K562 (cell line): Measurements from ENCODE around the gene ALKBH8. TPM values are rescaled to one million over a fixed set of nuclear protein-coding genes. Genes with fewer than 3 reads are reported as not detected.
"Not testable (repeated sequence)": the region's sequence is repeated elsewhere in the genome, so short reads cannot be mapped to it uniquely, and the experiment has no call there.

Experiments
- ATF3 ChIP-seq, 2 experiments: fragments of 450-650 bp in 1 of 2; sonication (generic) in 1 of 2; formaldehyde crosslinking in 1 of 2; IDR thresholded peaks in 1 of 2; conservative IDR thresholded peaks in 1 of 2; 2 replicates each; pipeline versions ENCODE4 v1.6.1 to v1.8.1; 2016 to 2023; ENCODE audit warnings: mild to moderate bottlenecking in 2 of 2, moderate library complexity in 2 of 2, inconsistent platforms in 1 of 2, missing genetic modification reagents in 1 of 2
- CBFA2T3 ChIP-seq: fragments of 450-650 bp; IDR thresholded peaks from 2 replicates; pipeline ENCODE4 v1.6.1; 2017
- CREB1 ChIP-seq, 2 experiments: sonication (generic) in 1 of 2; formaldehyde crosslinking in 1 of 2; IDR thresholded peaks; 2 replicates each; pipeline versions ENCODE4 v1.6.1 to v1.8.0; 2012 to 2022; ENCODE audit warnings: inconsistent platforms in 1 of 2, mild to moderate bottlenecking in 1 of 2, missing genetic modification reagents in 1 of 2, moderate library complexity in 1 of 2
- FOSL1 ChIP-seq: fragments of 200-800 bp; sonication (Bioruptor generic); conservative IDR thresholded peaks from 2 replicates; pipeline ENCODE4 v1.6.1; 2016; ENCODE audit warnings: missing genetic modification characterization, missing compliant biosample characterization
- FOXM1 ChIP-seq, 2 experiments: fragments of 450-650 bp in 1 of 2; sonication (generic) in 1 of 2; formaldehyde crosslinking in 1 of 2; IDR thresholded peaks; 2 replicates each; pipeline versions ENCODE4 v1.6.1 to v1.9.0; 2017 to 2022; ENCODE audit warnings: low read depth in 2 of 2, mild to moderate bottlenecking in 2 of 2, missing genetic modification reagents in 1 of 2, moderate library complexity in 1 of 2
- JUND ChIP-seq, 2 experiments: IDR thresholded peaks; 2 replicates in 1 of 2; 3 replicates in 1 of 2; pipeline ENCODE4 v1.6.1; 2011; ENCODE audit warnings: borderline replicate concordance in 2 of 2, low read depth in 2 of 2, low read length in 2 of 2, improper control_type of control experiment in 1 of 2, missing biosample characterization in 1 of 2, missing genetic modification characterization in 1 of 2, missing genetic modification reagents in 1 of 2
- KDM1A ChIP-seq, 2 experiments: fragments of 450-650 bp; IDR thresholded peaks; 2 replicates each; pipeline ENCODE4 v1.6.1; 2016; ENCODE audit warnings: mild to moderate bottlenecking in 2 of 2
- KLF16 ChIP-seq: IDR thresholded peaks from 2 replicates; pipeline ENCODE4 v1.6.1; 2016; ENCODE audit warnings: antibody characterized with exemption
- L3MBTL2 ChIP-seq: fragments of 450-650 bp; IDR thresholded peaks from 2 replicates; pipeline ENCODE4 v1.6.1; 2016; ENCODE audit warnings: mild to moderate bottlenecking, moderate library complexity
- MAFF ChIP-seq: IDR thresholded peaks from 2 replicates; pipeline ENCODE4 v1.6.1; 2012; ENCODE audit warnings: low read length, improper control_type of control experiment
- MAFK ChIP-seq: IDR thresholded peaks from 2 replicates; pipeline ENCODE4 v1.6.1; 2011; ENCODE audit warnings: low read length, improper control_type of control experiment
- MEIS2 ChIP-seq: fragments of 450-650 bp; IDR thresholded peaks from 2 replicates; pipeline ENCODE4 v1.6.1; 2014; ENCODE audit warnings: mild to moderate bottlenecking; ENCODE audit not compliant: partially characterized antibody
- MTA2 ChIP-seq: fragments of 450-650 bp; IDR thresholded peaks from 2 replicates; pipeline ENCODE4 v1.6.1; 2016; ENCODE audit warnings: low read depth
- MTA3 ChIP-seq: fragments of 450-650 bp; formaldehyde crosslinking; IDR thresholded peaks from 2 replicates; pipeline ENCODE4 v1.6.1; 2017; ENCODE audit warnings: mild to moderate bottlenecking, borderline replicate concordance
- NCOA2 ChIP-seq, 2 experiments: fragments of 450-650 bp; IDR thresholded peaks; 2 replicates each; pipeline ENCODE4 v1.6.1; 2018; ENCODE audit warnings: mild to moderate bottlenecking in 2 of 2, moderate library complexity in 1 of 2; ENCODE audit not compliant: partially characterized antibody in 2 of 2
- NCOR1 ChIP-seq: fragments of 450-650 bp; IDR thresholded peaks from 2 replicates; pipeline ENCODE4 v1.6.1; 2016; ENCODE audit warnings: mild to moderate bottlenecking, moderate library complexity
- NFE2 ChIP-seq: IDR thresholded peaks from 2 replicates; pipeline ENCODE4 v1.6.1; 2014; ENCODE audit warnings: antibody characterized with exemption, low read depth
- NFIC ChIP-seq: fragments of 450-650 bp; IDR thresholded peaks from 2 replicates; pipeline ENCODE4 v1.6.1; 2017; ENCODE audit warnings: mild to moderate bottlenecking, inconsistent platforms
- PKNOX1 ChIP-seq: fragments of 450-650 bp; IDR thresholded peaks from 2 replicates; pipeline ENCODE4 v1.6.1; 2016
- PRDM10 ChIP-seq: fragments of 450-650 bp; IDR thresholded peaks from 2 replicates; pipeline ENCODE4 v1.6.1; 2018; ENCODE audit not compliant: partially characterized antibody
- SMARCA4 ChIP-seq: fragments of 450-650 bp; IDR thresholded peaks from 2 replicates; pipeline ENCODE4 v1.6.1; 2016
- ZEB2 ChIP-seq: fragments of 450-650 bp; IDR thresholded peaks from 2 replicates; pipeline ENCODE4 v1.6.1; 2016
- ZNF197 ChIP-seq: fragments of 200-800 bp; sonication (Bioruptor generic); IDR thresholded peaks from 2 replicates; pipeline ENCODE4 v1.6.1; 2016; ENCODE audit warnings: low read depth, missing genetic modification characterization, missing compliant biosample characterization
- ZNF316 ChIP-seq: fragments of 450-650 bp; IDR thresholded peaks from 2 replicates; pipeline ENCODE4 v1.6.1; 2016
- polyA plus RNA-seq, 8 experiments: library from polyadenylated mRNA; depleted of rRNA in 4 of 8; stranded (reverse) in 5 of 8; unstranded in 3 of 8; fragments of >200 nt; fragmentation: Nextera tagmentation in 2 of 8; fragmentation: Illumina TruSeq in 1 of 8; extraction: Ambion mirVana in 2 of 8; extraction: Trizol in 1 of 8; gene quantifications; 2 replicates each; pipeline versions ENCODE4 v1.2.1 to v1.2.3, GENCODE V29; 2011 to 2014; ENCODE audit warnings: inconsistent platforms in 1 of 8, missing spikeins in 1 of 8
- total RNA-seq, 7 experiments: library from RNA; depleted of rRNA in 6 of 7; stranded (reverse); fragments of >200 nt in 6 of 7; fragmentation: Illumina TruSeq in 2 of 7; extraction: Trizol in 2 of 7; gene quantifications; 2 replicates each; pipeline versions ENCODE4 v1.2.1 to v1.2.3, GENCODE V29; 2011 to 2021; ENCODE audit warnings: low replicate concordance in 1 of 7

Gene ALKBH8
- total and polyA plus RNA-seq, 9 of the 15 experiments (the other 6 are each of a cell fraction or from before 2014, with no cell fraction given) = 4.3 to 14.4 (median 9.1) TPM

- TF ChIP-seq ATF3 (IDR thresholded peaks at IDR 0.05) = peak; percentile 95
- not testable (repeated sequence) for TF ChIP-seq ATF3 (CRISPR knock-in tag; conservative IDR thresholded peaks at IDR 0.05); CREB1 (CRISPR knock-in tag; IDR thresholded peaks at IDR 0.05); FOXM1 (CRISPR knock-in tag; IDR thresholded peaks at IDR 0.05; ENCODE audit: low read depth)
- TF ChIP-seq L3MBTL2 = peak; percentile 9; the same call in 1 of the 2 replicates
- TF ChIP-seq NCOR1 = peak; percentile 73
- TF ChIP-seq PKNOX1 = 0 out of 2 replicates have a peak, but pooled peaks have one; percentile 10
- 0 out of 2 replicates have a peak, but pooled peaks have one; percentile 42 for TF ChIP-seq ZNF316
- TF ChIP-seq KLF16 = peak; percentile 16; the same call in 1 of the 2 replicates
- TF ChIP-seq NFE2 = peak; percentile 75
- peak; percentile 46 for TF ChIP-seq PRDM10
- TF ChIP-seq MEIS2 = peak; percentile 40
- peak; percentile 99 for TF ChIP-seq SMARCA4
- 0 out of 2 replicates have a peak, but pooled peaks have one; percentile 25 for TF ChIP-seq ZEB2
- TF ChIP-seq CREB1 (IDR thresholded peaks at IDR 0.05) = 0 out of 2 replicates have a peak, but pooled peaks have one; percentile 29
- TF ChIP-seq MTA3 = peak; percentile 23; the same call in 1 of the 2 replicates
- peak; percentile 93 for TF ChIP-seq JUND (IDR thresholded peaks at IDR 0.05; ENCODE audit: borderline replicate concordance, low read depth, low read length)
- peak; percentile 93; the same call in 2 of the 3 replicates for TF ChIP-seq JUND (tag; IDR thresholded peaks at IDR 0.05; ENCODE audit: borderline replicate concordance, low read depth, low read length)
- 0 out of 2 replicates have a peak, but pooled peaks have one; percentile 27 for TF ChIP-seq ZNF197 (CRISPR knock-in tag)
- TF ChIP-seq FOXM1 (IDR thresholded peaks at IDR 0.05; ENCODE audit: low read depth) = peak; percentile 44; the same call in 1 of the 2 replicates
- 0 out of 2 replicates have a peak, but pooled peaks have one; percentile 7 for TF ChIP-seq MAFF
- peak; percentile 2; the same call in 1 of the 2 replicates for TF ChIP-seq MAFK
- TF ChIP-seq FOSL1 (tag) = peak; percentile 98
- peak; percentile 89 for TF ChIP-seq CBFA2T3
- TF ChIP-seq NFIC = peak; percentile 37; the same call in 1 of the 2 replicates
- peak; percentile 83 for TF ChIP-seq MTA2
- TF ChIP-seq KDM1A (IDR thresholded peaks at IDR 0.05) = peak; percentile 70 to 83
- TF ChIP-seq NCOA2 (IDR thresholded peaks at IDR 0.05; ENCODE audit: partially characterized antibody in 2 of 2) = peak in 1 of 2 experiments; percentile 41
These were observed 493 bp upstream of the ALKBH8 start (continued) for GRCh38 chr11:107565955-107566501.
